Gastroesophageal sphincter (tissue), 4 donors: Measurements from ENCODE around the gene LINS1. TPM values are rescaled to one million over a fixed set of nuclear protein-coding genes. Genes with fewer than 3 reads are reported as not detected.

ENCODE experiments used
- ATAC-seq: fragments of 150-250 bp; one replicate; pipeline ENCODE4 v1.9.1; 2016; ENCODE audit warnings: mild to moderate bottlenecking, moderate library complexity
- H3K27ac ChIP-seq, 4 donors: fragments of 200-600 bp; sonication (generic) in 3 of 4; 1 replicate in 3 of 4; 2 replicates in 1 of 4; pipeline ENCODE4 v1.5.1; 2016 to 2019
- H3K27me3 ChIP-seq: fragments of 200-600 bp; sonication (generic); one replicate; pipeline ENCODE4 v1.5.1; 2019
- H3K36me3 ChIP-seq, 2 donors: fragments of 200-600 bp; sonication (generic); one replicate each; pipeline ENCODE4 v1.5.1; 2019; ENCODE audit warnings: control low read depth in 1 of 2
- H3K4me1 ChIP-seq, 3 donors: fragments of 200-600 bp; sonication (generic); 1 replicate in 2 of 3; 2 replicates in 1 of 3; pipeline ENCODE4 v1.5.1; 2016 to 2019; ENCODE audit warnings: control low read depth in 2 of 3
- H3K4me3 ChIP-seq, 2 donors: fragments of 200-600 bp; sonication (generic); one replicate each; pipeline ENCODE4 v1.5.1; 2019; ENCODE audit warnings: mild to moderate bottlenecking in 1 of 2, moderate library complexity in 1 of 2
- H3K9me3 ChIP-seq, 3 donors: fragments of 200-600 bp; sonication (generic); one replicate each; pipeline ENCODE4 v1.5.1; 2017 to 2019; ENCODE audit warnings: control low read depth in 2 of 3
- EP300 ChIP-seq: sonication (generic); formaldehyde crosslinking; IDR thresholded peaks from one replicate; pipeline ENCODE4 v1.6.1; 2017; ENCODE audit warnings: antibody characterized with exemption, mild to moderate bottlenecking
- POLR2A ChIP-seq, 2 donors: fragments of 450-650 bp; IDR thresholded peaks; one replicate each; pipeline ENCODE4 v1.6.1; 2017; ENCODE audit warnings: antibody characterized with exemption in 2 of 2, mild to moderate bottlenecking in 2 of 2, moderate library complexity in 1 of 2
- POLR2AphosphoS5 ChIP-seq: sonication (generic); formaldehyde crosslinking; IDR thresholded peaks from one replicate; pipeline ENCODE4 v1.6.1; 2017; ENCODE audit warnings: antibody characterized with exemption
- whole genome bisulfite sequencing, 2 donors: methylation state at CpG; one replicate each; pipeline ENCODE4 v1.1.5; 2018; ENCODE audit warnings: low coverage in 1 of 2; 5-methylcytosine and 5-hydroxymethylcytosine counted together
- total RNA-seq, 4 donors: library from RNA; depleted of rRNA; stranded (reverse); fragments of >200 nt; gene quantifications; one replicate each; pipeline ENCODE4 v1.1.0, GENCODE V29; 2016
- TF ChIP-seq, protein P1 (sequence below), 4 experiments: fragments of 200-600 bp in 2 of 4; fragments of 450-650 bp in 2 of 4; sonication (generic) in 1 of 4; IDR thresholded peaks; one replicate each; pipeline ENCODE4 v1.5.1; 2017 to 2019; ENCODE audit warnings: antibody characterized with exemption in 4 of 4, mild to moderate bottlenecking in 2 of 4, moderate library complexity in 2 of 4

LINS1 gene
- total RNA-seq, 4 donors from 2014 or later: 9.6 to 23.8 (median 13.9) TPM

DNA sequence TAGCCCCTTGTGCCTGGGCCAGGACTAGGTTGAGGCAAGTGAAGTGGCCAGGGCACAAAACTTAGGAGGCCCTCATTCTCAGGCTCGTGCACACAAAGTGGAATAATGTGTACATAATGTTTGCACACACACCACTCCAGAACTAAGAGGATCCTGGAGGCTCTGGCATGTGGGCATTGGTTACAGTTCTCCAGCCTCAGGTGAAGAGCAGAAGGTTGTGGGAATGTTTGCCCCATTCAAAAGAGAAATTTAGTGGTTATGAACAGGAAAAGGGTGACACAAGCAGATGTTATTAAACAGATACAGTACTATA lies 31.7 kb upstream of the LINS1 start:
- no peak for ATAC-seq
- Histone ChIP-seq H3K9me3 (no peaks in the 10 kb centered on the region), H3K36me3 (peaks cover 0 to 37% of the 10 kb centered on the region in 2 donors), H3K4me3 (no peak overlapping the region), H3K4me1 (peaks cover 0 to 9% (median 0%) of the 10 kb centered on the region in 3 donors), H3K27ac (no peak overlapping the region), H3K27me3 (no peaks in the 10 kb centered on the region)
- TF ChIP-seq, protein P1, sequence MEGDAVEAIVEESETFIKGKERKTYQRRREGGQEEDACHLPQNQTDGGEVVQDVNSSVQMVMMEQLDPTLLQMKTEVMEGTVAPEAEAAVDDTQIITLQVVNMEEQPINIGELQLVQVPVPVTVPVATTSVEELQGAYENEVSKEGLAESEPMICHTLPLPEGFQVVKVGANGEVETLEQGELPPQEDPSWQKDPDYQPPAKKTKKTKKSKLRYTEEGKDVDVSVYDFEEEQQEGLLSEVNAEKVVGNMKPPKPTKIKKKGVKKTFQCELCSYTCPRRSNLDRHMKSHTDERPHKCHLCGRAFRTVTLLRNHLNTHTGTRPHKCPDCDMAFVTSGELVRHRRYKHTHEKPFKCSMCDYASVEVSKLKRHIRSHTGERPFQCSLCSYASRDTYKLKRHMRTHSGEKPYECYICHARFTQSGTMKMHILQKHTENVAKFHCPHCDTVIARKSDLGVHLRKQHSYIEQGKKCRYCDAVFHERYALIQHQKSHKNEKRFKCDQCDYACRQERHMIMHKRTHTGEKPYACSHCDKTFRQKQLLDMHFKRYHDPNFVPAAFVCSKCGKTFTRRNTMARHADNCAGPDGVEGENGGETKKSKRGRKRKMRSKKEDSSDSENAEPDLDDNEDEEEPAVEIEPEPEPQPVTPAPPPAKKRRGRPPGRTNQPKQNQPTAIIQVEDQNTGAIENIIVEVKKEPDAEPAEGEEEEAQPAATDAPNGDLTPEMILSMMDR (IDR thresholded peaks at IDR 0.05): no peak
- TF ChIP-seq POLR2AphosphoS5 (no peak), POLR2A (IDR thresholded peaks at IDR 0.05) (no peak), EP300 (no peak)
- WGBS, 2 donors: 82 to 88% methylated on average over 1 of the region's 1 CpG

DNA sequence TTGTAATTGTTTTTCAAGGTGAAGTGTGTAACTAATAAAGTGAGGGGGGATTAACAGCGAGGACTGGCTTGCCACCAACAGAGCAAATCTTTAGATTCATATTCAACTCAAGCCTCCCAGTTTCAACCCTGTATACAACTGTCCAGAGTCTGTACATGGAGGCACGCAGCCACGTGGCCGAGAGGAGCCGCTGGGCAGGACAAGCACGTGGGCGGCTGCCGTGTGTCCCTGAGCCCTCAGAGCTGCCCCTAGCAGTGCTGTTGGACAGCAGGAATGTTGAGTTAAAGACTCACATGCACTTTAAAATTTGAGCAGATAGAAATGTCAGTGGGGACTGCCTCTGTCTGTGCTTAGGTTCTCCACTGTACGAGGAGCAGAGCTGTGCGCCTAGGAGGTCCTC lies 29.8 kb upstream of the LINS1 start:
- Histone ChIP-seq H3K9me3 (no peaks in the 10 kb centered on the region), H3K36me3 (peaks cover 0 to 37% of the 10 kb centered on the region in 2 donors), H3K27me3 (no peaks in the 10 kb centered on the region), H3K27ac (no peak overlapping the region), H3K4me3 (no peak overlapping the region), H3K4me1 (peaks cover 0 to 8% (median 0%) of the 10 kb centered on the region in 3 donors)
- 90 to 95% methylated on average over 2 to 4 of the region's 10 CpGs for WGBS, 2 donors
- ATAC-seq: no peak
- no peak for TF ChIP-seq POLR2A (IDR thresholded peaks at IDR 0.05)
- TF ChIP-seq, protein P1 (IDR thresholded peaks at IDR 0.05): no peak
- no peak for TF ChIP-seq EP300
- no peak for TF ChIP-seq POLR2AphosphoS5

DNA sequence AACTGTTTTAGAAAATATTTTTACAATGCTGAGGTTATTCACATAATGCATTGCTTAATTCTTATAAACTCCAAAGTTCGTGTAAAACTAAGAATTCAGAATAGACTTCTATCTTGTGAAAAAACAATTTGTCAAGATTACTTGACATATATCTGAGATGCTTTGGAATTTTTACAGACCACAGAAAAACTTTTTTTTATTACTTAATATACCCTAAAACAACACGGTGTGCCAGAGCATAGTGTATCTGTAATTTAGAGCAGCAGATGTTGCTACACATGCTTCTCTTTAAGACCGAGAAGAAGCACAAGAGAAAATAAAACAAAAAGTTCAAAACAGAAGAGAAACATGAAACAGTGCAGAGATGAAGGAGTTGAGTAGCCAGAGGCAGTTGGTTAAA lies 26.8 kb upstream of the LINS1 start:
- no peak for ATAC-seq
- H3K27ac ChIP-seq: no peak overlapping the region
- WGBS, 2 donors: 57 to 58% methylated on average over 2 to 3 of the region's 3 CpGs

DNA sequence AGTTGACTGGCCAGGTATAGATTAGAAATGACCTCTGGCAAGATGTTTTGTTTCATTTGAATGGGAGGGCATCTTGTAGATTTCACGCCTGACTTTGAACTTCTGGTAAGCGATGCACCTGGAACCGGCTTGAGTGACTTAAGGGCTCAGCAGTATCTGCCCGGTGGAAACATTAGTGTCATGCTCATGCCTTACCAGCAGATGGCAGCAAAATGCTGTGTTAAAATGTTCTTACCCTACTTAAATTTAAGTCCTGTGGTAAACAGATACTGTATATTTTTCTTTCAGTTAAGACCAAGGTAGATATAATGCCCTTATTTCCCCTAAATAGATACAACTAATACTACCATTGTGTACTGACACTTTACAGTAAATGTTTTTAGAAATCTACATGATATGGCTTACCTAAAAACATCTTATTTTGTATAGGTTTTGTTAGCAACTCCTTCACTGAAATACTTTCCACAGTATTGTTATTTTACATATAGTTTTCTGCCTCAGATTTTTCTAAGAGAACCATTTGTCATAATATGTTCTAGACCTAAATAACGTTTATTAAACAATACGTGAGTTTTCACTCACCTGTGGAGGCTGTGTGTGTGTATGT lies 25.9 kb upstream of the LINS1 start:
- peak; percentile 72 for ATAC-seq
- WGBS, 2 donors: 20 to 25% methylated on average over 6 of the region's 6 CpGs
- no peaks in the 10 kb centered on the region for H3K27me3 ChIP-seq
- no peaks in the 10 kb centered on the region for H3K4me1 ChIP-seq
- H3K4me3 ChIP-seq: no peak overlapping the region
- no peaks in the 10 kb centered on the region for H3K9me3 ChIP-seq
- H3K27ac ChIP-seq: no peak overlapping the region
- peaks cover 0 to 37% of the 10 kb centered on the region in 2 donors for H3K36me3 ChIP-seq
- TF ChIP-seq POLR2A (IDR thresholded peaks at IDR 0.05): no peak
- TF ChIP-seq, protein P1 (IDR thresholded peaks at IDR 0.05): peak; percentile 83 to 88 (median 84)

More for the DNA sequence above, 26.8 kb upstream of the LINS1 start:
- Histone ChIP-seq H3K36me3 (peaks cover 0 to 37% of the 10 kb centered on the region in 2 donors), H3K27me3 (no peaks in the 10 kb centered on the region), H3K9me3 (no peaks in the 10 kb centered on the region), H3K4me3 (no peak overlapping the region), H3K4me1 (no peaks in the 10 kb centered on the region)
- TF ChIP-seq POLR2A (IDR thresholded peaks at IDR 0.05): no peak

DNA sequence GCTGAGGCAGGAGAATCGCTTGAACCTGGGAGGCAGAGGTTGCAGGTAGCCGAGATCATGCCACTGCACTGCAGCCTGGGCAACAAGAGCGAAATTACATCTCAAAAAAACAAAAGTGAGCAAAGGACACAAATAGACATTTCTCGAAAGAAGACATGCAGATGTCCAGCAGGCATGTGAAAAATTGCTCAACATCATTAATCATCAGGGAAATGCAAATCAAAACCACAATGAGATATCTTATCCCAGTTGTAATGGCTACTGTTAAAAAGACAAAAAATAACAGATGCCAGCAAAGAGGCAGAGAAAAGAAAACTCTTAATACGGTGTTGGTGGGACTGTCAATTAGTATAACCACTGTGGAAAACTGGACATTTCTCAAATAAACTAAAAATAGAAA lies 21.3 kb upstream of the LINS1 start:
- Histone ChIP-seq H3K4me1 (no peaks in the 10 kb centered on the region), H3K9me3 (no peaks in the 10 kb centered on the region), H3K4me3 (no peak overlapping the region), H3K27me3 (no peaks in the 10 kb centered on the region), H3K36me3 (peaks cover 0 to 25% of the 10 kb centered on the region in 2 donors), H3K27ac (no peak overlapping the region)
- ATAC-seq: no peak
- WGBS, 2 donors: 83 to 100% methylated on average over 4 to 5 of the region's 5 CpGs
- no peak for TF ChIP-seq POLR2AphosphoS5
- TF ChIP-seq, protein P1 (IDR thresholded peaks at IDR 0.05): no peak
- TF ChIP-seq EP300: no peak
- no peak for TF ChIP-seq POLR2A (IDR thresholded peaks at IDR 0.05)
